Measurements from ENCODE around the gene NDOR1.

Gene NDOR1

GRCh38 chr9:137221095-137221505 lies 15.6 kb downstream of the NDOR1 start:
- DNase-seq (ENCODE audit: low spot score): no peak

GRCh38 chr9:137221506-137222111 lies 16.1 kb downstream of the NDOR1 start:
- DNase-seq (ENCODE audit: low spot score): no peak

- no peak for DNase-seq (ENCODE audit: low spot score)
Measured at GRCh38 chr9:137222190-137223077, 16.9 kb downstream of the NDOR1 start, which contains the start of gene RNF208. TSS of gene RNF208 (minus strand) at chr9:137222240. CDS start at chr9:137221212, 1,028 bp downstream.

- peak; percentile 97 for DNase-seq (ENCODE audit: low spot score)
Measured at GRCh38 chr9:137223078-137223970, 17.8 kb downstream of the NDOR1 start.

GRCh38 chr9:137224830-137225694 lies 19.6 kb downstream of the NDOR1 start, which contains the start of gene CYSRT1:
TSS of gene CYSRT1 (plus strand) at chr9:137225174. CDS start at chr9:137225622, 448 bp downstream.
- no peak for DNase-seq (ENCODE audit: low spot score)

GRCh38 chr9:137225699-137226331 lies 20.3 kb downstream of the NDOR1 start:
- no peak for DNase-seq (ENCODE audit: low spot score)

- DNase-seq (ENCODE audit: low spot score): no peak
Measured at GRCh38 chr9:137226338-137227053, 21.0 kb downstream of the NDOR1 start.

- DNase-seq (ENCODE audit: low spot score): peak; percentile 80
Measured at GRCh38 chr9:137227054-137227852, 21.8 kb downstream of the NDOR1 start, which contains the start of gene RNF224. TSS of gene RNF224 (plus strand) at chr9:137227502. CDS start at chr9:137228336, 834 bp downstream.

GRCh38 chr9:137227853-137228505 lies 22.5 kb downstream of the NDOR1 start:
- DNase-seq (ENCODE audit: low spot score): no peak

- DNase-seq (ENCODE audit: low spot score): no peak
Measured at GRCh38 chr9:137228506-137228967, 23.0 kb downstream of the NDOR1 start.

- DNase-seq (ENCODE audit: low spot score): no peak
Measured at GRCh38 chr9:137228968-137229896, 23.7 kb downstream of the NDOR1 start.

GRCh38 chr9:137229903-137230704 lies 24.6 kb downstream of the NDOR1 start:
- no peak for DNase-seq (ENCODE audit: low spot score)

GRCh38 chr9:137230705-137231371 lies 25.3 kb downstream of the NDOR1 start, which contains the start of gene SLC34A3:
TSS of gene SLC34A3 (plus strand) at chr9:137230901. CDS start at chr9:137231703, 802 bp downstream.
- no peak for DNase-seq (ENCODE audit: low spot score)

GRCh38 chr9:137231372-137232039 lies 26.0 kb downstream of the NDOR1 start:
- DNase-seq (ENCODE audit: low spot score): no peak

- DNase-seq (ENCODE audit: low spot score): no peak
Measured at GRCh38 chr9:137232101-137232500, 26.6 kb downstream of the NDOR1 start.
